HepG2 (cell line): ENCODE results near the gene GLIS1.

Experiments
- ASH2L ChIP-seq: fragments of 300-600, 200-600 bp; sonication (generic); IDR thresholded peaks from 2 replicates; pipeline ENCODE4 v1.7.0; 2017; ENCODE audit warnings: low read depth, mild to moderate bottlenecking, moderate library complexity, mixed read lengths, low read length; ENCODE audit not compliant: insufficient read length
- CBX5 ChIP-seq: sonication (generic); formaldehyde crosslinking; IDR thresholded peaks from 2 replicates; pipeline ENCODE4 v1.4.0; 2020; ENCODE audit warnings: missing genetic modification reagents, borderline replicate concordance
- FOXM1 ChIP-seq: sonication (generic); formaldehyde crosslinking; IDR thresholded peaks from 2 replicates; pipeline ENCODE4 v1.5.0; 2020; ENCODE audit warnings: missing genetic modification reagents
- PRMT3 ChIP-seq: sonication (generic); formaldehyde crosslinking; IDR thresholded peaks from 2 replicates; pipeline ENCODE4 v1.8.1; 2022; ENCODE audit warnings: low read depth, mild to moderate bottlenecking, moderate library complexity, missing genetic modification reagents, borderline replicate concordance
- RAD51 ChIP-seq: fragments of 450-650 bp; IDR thresholded peaks from 2 replicates; pipeline ENCODE4 v1.6.1; 2016; ENCODE audit warnings: borderline replicate concordance
- RXRA ChIP-seq: sonication (generic); formaldehyde crosslinking; IDR thresholded peaks from 2 replicates; pipeline ENCODE4 v1.5.1; 2020; ENCODE audit warnings: missing genetic modification reagents
- ZKSCAN1 ChIP-seq: fragments of 150-350 bp; IDR thresholded peaks from 2 replicates; pipeline ENCODE4 v1.6.1; 2014; ENCODE audit warnings: low read length
- ZNF263 ChIP-seq: sonication (generic); formaldehyde crosslinking; IDR thresholded peaks from 2 replicates; pipeline ENCODE4 v1.4.0; 2020; ENCODE audit warnings: missing genetic modification reagents
- ZNF619 ChIP-seq: sonication (generic); formaldehyde crosslinking; IDR thresholded peaks from 2 replicates; pipeline ENCODE4 v1.4.0; 2020; ENCODE audit warnings: mild to moderate bottlenecking, missing genetic modification reagents
- TF ChIP-seq, protein P1 (sequence below): sonication (generic); formaldehyde crosslinking; IDR thresholded peaks from 2 replicates; pipeline ENCODE4 v1.5.0; 2020; ENCODE audit warnings: mild to moderate bottlenecking, missing genetic modification reagents, moderate library complexity
- TF ChIP-seq, protein P2 (sequence below): sonication (generic); formaldehyde crosslinking; IDR thresholded peaks from 2 replicates; pipeline ENCODE4 v1.5.1; 2020; ENCODE audit warnings: mild to moderate bottlenecking, missing genetic modification reagents, borderline replicate concordance

GRCh38 chr1:53763461-53763860, 24.5 kb upstream of the GLIS1 start:
- TF ChIP-seq PRMT3 (CRISPR knock-in tag) (no peak), FOXM1 (CRISPR knock-in tag) (no peak), ASH2L (no peak), ZNF263 (CRISPR knock-in tag) (no peak), ZNF619 (CRISPR knock-in tag) (no peak), RXRA (CRISPR knock-in tag) (no peak), RAD51 (no peak), CBX5 (CRISPR knock-in tag) (no peak), ZKSCAN1 (no peak)
- TF ChIP-seq, protein P1, sequence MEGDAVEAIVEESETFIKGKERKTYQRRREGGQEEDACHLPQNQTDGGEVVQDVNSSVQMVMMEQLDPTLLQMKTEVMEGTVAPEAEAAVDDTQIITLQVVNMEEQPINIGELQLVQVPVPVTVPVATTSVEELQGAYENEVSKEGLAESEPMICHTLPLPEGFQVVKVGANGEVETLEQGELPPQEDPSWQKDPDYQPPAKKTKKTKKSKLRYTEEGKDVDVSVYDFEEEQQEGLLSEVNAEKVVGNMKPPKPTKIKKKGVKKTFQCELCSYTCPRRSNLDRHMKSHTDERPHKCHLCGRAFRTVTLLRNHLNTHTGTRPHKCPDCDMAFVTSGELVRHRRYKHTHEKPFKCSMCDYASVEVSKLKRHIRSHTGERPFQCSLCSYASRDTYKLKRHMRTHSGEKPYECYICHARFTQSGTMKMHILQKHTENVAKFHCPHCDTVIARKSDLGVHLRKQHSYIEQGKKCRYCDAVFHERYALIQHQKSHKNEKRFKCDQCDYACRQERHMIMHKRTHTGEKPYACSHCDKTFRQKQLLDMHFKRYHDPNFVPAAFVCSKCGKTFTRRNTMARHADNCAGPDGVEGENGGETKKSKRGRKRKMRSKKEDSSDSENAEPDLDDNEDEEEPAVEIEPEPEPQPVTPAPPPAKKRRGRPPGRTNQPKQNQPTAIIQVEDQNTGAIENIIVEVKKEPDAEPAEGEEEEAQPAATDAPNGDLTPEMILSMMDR (CRISPR knock-in tag) = no peak
- TF ChIP-seq, protein P2, sequence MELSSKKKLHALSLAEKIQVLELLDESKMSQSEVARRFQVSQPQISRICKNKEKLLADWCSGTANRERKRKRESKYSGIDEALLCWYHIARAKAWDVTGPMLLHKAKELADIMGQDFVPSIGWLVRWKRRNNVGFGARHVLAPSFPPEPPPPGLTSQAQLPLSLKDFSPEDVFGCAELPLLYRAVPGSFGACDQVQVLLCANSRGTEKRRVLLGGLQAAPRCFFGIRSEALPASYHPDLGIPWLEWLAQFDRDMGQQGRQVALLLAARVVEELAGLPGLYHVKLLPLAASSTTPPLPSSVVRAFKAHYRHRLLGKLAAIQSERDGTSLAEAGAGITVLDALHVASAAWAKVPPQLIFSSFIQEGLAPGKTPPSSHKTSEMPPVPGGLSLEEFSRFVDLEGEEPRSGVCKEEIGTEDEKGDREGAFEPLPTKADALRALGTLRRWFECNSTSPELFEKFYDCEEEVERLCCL (CRISPR knock-in tag) = no peak
